ENCODE data around the gene POLRMT. TPM values are rescaled to one million over a fixed set of nuclear protein-coding genes. Genes with fewer than 3 reads are reported as not detected.

The POLRMT gene
- total RNA-seq: 15.9 and 18.4 TPM in 2 replicates

DNA sequence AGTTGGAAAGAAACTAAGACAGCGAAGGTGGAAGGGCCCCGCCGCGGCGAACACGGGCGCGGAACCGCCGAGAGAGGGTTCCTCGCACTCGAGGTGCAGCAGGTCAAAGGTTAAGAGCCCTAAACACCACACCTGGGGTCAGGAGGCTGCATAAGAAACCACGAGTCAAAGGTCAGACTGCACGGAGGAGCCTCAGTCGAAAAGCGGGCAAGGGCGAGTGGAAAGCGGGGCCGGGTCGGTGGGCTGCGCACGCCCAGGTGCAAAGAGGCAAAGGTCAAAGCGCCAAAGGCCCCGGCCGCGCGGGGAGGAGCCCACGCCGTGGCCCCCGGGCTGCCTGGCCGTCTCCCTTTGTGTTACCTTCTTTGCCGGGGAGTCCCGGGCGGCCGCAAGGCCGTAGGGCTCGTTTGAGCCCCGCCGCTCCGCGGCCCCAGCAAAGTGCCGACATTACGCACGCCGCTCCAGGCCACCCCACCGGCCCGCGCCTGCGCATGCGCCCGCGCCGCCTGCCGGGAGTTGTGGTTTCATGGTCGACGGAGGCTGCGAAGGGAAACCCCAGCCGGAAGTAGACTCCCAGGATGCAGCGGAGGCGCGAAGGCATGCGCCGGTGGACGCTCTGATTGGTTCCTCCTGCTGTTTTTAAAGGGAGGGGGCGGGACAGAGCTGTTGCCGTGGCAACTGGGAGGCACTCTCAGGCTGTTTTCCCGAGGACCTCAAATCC lies at the start of gene POLRMT:
Gene POLRMT, minus strand, starts transcription at position 470 of the 718 bp plus-strand sequence. Its CDS starts 25 bp downstream, at position 445.

DNA sequence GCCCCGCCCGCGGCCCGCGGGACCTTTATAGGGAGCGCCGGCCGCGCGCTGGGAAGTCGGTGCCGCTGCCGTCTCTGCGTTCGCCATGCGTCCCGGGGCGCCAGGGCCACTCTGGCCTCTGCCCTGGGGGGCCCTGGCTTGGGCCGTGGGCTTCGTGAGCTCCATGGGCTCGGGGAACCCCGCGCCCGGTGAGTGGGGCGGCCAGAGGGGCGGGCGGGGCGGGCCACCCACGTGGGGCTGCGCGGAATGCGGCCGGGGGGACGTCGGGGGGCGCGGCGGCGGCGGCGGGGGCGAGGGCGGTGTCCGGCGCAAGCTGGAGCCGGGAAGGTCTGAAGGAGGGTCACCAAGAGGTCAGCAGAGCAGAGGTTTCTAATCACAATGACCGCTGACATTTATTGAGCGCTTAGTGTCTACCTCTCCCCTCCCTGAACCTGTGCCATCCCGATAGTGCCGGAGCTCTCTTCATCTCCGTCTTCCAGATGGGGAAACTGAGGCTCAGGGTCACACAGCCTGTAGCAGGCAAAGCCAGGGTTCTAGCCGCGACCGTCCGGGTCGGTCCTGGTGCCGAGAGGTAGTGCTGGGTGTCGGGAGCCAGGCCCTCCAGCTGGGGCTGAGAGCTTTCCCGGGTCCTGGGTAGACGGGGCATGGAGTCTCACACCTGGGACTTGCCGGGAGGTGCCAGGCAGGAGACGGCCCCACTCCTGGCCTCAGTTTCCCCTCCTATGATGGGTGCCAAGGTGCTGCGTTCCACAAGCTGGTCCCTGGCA lies 43.2 kb upstream of the POLRMT start, which contains the start of gene FSTL3:
Gene FSTL3, plus strand, starts transcription at position 54 of the 767 bp plus-strand sequence. Its CDS starts 32 bp downstream, at position 86.

DNA sequence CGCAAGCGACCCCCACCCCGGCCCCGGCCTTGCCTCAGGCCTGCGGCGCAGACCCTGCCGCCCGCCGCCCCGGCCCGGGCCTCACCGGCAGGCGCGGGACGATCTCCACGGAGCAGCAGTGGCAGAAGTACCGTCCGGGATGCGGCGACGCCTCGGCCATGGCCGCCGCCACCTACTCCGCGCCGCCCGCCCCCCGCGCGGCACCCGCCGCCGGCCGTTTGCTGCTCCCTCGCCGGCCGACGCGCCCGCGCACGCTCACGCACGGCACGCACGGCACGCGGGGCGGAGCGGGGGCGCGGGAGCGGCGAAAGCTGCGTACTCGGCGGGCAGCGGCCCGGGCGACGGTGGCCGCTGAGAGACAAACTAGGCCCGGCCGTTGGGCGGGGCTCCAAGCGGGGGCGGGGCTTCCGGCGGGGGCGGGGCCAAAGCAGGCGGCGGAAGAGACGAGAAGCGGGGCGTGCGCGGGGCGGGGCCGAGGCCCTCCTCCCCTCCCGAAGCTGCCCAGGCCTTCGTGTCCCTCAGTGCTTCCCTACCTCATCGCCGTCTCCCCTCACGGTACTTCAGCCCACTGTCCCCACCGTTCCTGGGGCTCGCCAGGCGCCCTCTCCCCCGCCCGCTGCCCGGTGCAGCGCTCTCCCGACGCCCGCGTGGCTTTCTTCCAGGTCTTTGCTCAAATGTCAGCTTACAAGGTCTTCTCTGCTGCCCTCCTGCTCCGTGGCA lies 29.8 kb upstream of the POLRMT start, which contains the start of gene RNF126:
Gene RNF126, minus strand, starts transcription at position 253 of the 720 bp plus-strand sequence. Its CDS starts 93 bp downstream, at position 160.

DNA sequence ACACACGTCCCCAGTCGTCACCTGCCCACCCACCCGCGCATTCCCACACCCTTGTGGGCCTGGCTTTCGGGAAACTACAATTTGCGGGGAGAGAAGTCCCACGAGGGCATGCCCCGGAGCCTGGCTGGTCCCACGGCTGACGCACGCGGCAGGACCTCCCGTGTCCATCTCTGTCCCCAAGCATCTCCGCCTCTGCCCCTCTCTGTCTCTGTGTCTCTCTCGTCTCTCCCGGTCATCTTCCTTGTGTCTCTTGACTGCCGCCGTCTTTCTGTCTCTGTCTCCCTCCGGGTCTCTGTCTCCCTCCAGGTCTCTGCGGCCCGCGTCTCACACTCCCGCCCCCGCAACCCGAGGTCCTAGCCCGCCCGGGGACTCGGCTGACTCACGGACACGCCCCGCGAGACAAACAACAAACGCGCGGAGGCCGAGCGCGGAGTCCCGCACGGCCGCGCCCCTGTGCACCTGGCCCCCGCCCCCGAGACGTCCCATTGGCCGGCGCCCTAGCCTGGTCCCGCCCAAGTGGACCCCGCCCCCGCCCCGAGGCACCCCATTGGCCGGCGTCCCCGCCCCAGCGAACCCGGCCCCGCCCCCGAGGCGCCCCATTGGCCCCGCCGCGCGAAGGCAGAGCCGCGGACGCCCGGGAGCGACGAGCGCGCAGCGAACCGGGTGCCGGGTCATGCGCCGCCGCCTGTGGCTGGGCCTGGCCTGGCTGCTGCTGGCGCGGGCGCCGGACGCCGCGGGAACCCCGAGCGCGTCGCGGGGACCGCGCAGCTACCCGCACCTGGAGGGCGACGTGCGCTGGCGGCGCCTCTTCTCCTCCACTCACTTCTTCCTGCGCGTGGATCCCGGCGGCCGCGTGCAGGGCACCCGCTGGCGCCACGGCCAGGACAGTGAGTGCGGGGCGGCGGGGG lies 6.2 kb upstream of the POLRMT start, which contains the start of gene FGF22:
Gene FGF22, plus strand, starts transcription at position 627 of the 908 bp plus-strand sequence. Its CDS starts 47 bp downstream, at position 674.

DNA sequence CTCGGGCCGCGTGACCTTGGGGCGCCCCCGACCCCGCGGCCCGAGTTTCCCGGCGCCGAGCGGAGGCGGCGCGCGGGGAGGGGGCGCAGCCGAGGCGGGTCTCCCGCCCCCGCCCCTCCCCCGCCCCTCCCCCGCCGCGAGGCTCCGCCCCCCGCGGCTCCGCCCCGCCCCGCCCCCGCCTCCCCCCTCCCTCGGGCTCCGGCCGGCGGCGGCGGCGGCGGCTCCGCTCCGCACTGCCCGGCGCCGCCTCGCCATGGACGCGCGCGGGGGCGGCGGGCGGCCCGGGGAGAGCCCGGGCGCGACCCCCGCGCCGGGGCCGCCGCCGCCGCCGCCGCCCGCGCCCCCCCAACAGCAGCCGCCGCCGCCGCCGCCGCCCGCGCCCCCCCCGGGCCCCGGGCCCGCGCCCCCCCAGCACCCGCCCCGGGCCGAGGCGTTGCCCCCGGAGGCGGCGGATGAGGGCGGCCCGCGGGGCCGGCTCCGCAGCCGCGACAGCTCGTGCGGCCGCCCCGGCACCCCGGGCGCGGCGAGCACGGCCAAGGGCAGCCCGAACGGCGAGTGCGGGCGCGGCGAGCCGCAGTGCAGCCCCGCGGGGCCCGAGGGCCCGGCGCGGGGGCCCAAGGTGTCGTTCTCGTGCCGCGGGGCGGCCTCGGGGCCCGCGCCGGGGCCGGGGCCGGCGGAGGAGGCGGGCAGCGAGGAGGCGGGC lies 43.5 kb downstream of the POLRMT start, which contains the start of gene HCN2:
Gene HCN2, plus strand, starts transcription at position 189 of the 703 bp plus-strand sequence. Its CDS starts 65 bp downstream, at position 254.

DNA sequence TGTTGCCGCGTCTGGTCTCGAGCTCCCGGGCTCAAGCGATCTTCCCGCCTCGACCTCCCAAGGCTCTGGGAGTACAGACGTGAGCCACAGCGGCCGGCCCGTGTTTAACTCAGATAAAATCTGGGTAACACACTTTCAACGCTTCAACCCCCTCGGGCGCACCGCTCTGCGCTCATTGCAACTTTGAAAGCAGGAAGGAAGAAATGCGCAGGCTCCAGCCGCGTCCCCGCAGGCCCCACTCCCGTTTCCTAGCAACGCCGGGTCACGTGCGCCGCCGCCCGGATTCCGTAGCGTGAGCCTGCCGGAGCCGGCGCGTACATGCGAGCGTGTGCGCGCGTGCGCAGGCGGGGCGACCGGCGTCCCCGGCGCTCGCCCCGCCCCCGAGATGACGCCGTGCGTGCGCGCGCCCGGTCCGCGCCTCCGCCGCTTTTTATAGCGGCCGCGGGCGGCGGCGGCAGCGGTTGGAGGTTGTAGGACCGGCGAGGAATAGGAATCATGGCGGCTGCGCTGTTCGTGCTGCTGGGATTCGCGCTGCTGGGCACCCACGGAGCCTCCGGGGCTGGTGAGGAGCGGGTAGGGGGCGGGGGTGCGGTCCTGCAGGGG lies 61.1 kb downstream of the POLRMT start, which contains the start of gene BSG:
Gene BSG, plus strand, starts transcription at position 457 of the 603 bp plus-strand sequence. Its CDS starts 39 bp downstream, at position 496.

Other genes starting within 250 kb of the POLRMT start
- not detected in 2 replicates for gene C2CD4C, start 224.4 kb downstream of the POLRMT start, total RNA-seq
- gene SHC2, start 172.5 kb downstream of the POLRMT start, total RNA-seq: 0.39 and 1.4 TPM in 2 replicates
- 0.11 and 0.13 TPM in 2 replicates for gene MADCAM1, start 137.1 kb downstream of the POLRMT start, total RNA-seq
- 25.5 and 29.0 TPM in 2 replicates for gene TPGS1, start 126.0 kb downstream of the POLRMT start, total RNA-seq
- gene CDC34, start 101.8 kb downstream of the POLRMT start, total RNA-seq: 27.1 and 28.5 TPM in 2 replicates
- not detected in 2 replicates for gene GZMM, start 89.5 kb downstream of the POLRMT start, total RNA-seq
- 245 and 254 TPM in 2 replicates for gene BSG, start 60.9 kb downstream of the POLRMT start, total RNA-seq
- gene HCN2, start 43.7 kb downstream of the POLRMT start, total RNA-seq: 0.76 and 0.91 TPM in 2 replicates
- not detected in 2 replicates for gene FGF22, start 6.3 kb upstream of the POLRMT start, total RNA-seq
- 17.9 and 21.6 TPM in 2 replicates for gene RNF126, start 29.7 kb upstream of the POLRMT start, total RNA-seq
- 15.9 and 33.2 TPM in 2 replicates for gene FSTL3, start 42.9 kb upstream of the POLRMT start, total RNA-seq
- gene PRSS57, start 61.9 kb upstream of the POLRMT start, total RNA-seq: not detected in 2 replicates
- 7.5 and 9.3 TPM in 2 replicates for gene PALM, start 75.4 kb upstream of the POLRMT start, total RNA-seq
- gene MISP, start 117.6 kb upstream of the POLRMT start, total RNA-seq: 0.22 and 0.26 TPM in 2 replicates
- gene PTBP1, start 163.9 kb upstream of the POLRMT start, total RNA-seq: 92.3 and 113 TPM in 2 replicates
- 0.39 and 0.76 TPM in 2 replicates for gene PLPPR3, start 188.4 kb upstream of the POLRMT start, total RNA-seq
- not detected in 2 replicates for gene AZU1, start 194.3 kb upstream of the POLRMT start, total RNA-seq
- not detected in 2 replicates for gene PRTN3, start 207.5 kb upstream of the POLRMT start, total RNA-seq
- gene ELANE, start 218.8 kb upstream of the POLRMT start, total RNA-seq: 0.43 and 1.0 TPM in 2 replicates
- 1.9 and 2.1 TPM in 2 replicates for gene CFD, start 226.1 kb upstream of the POLRMT start, total RNA-seq

Measured in articular chondrocyte of knee joint (primary cell).